RCC 7860 (cell line): ENCODE data around the gene ANXA8L1.
"Not testable (repeated sequence)": the region's sequence is repeated elsewhere in the genome, so short reads cannot be mapped to it uniquely, and the experiment has no call there.

Experiments used
- DNase-seq: peaks from one replicate; pipeline ENCODE4 v3.0.0-alpha.2; 2015; ENCODE audit warnings: low spot score
- FAIRE-seq: peaks from 2 replicates; lab custom pipeline; 2012; peaks lifted over from hg19 to GRCh38; lab: Jason Lieb, UNC

ANXA8L1 gene

GRCh38 chr10:46396441-46397279 is 21.1 kb downstream of the ANXA8L1 start:
- peak; percentile 88 for DNase-seq
- FAIRE-seq, result peak; percentile 100

- FAIRE-seq, result not testable (repeated sequence)
- DNase-seq, result peak; percentile 38
Observed at GRCh38 chr10:46397767-46398166, 22.2 kb downstream of the ANXA8L1 start.

- DNase-seq (peak; percentile 65), FAIRE-seq (peak; percentile 83)
Observed at GRCh38 chr10:46398212-46398886, 22.8 kb downstream of the ANXA8L1 start.

- DNase-seq, FAIRE-seq: not testable (repeated sequence)
Observed at GRCh38 chr10:46409556-46409955, 34.0 kb downstream of the ANXA8L1 start.

DNA sequence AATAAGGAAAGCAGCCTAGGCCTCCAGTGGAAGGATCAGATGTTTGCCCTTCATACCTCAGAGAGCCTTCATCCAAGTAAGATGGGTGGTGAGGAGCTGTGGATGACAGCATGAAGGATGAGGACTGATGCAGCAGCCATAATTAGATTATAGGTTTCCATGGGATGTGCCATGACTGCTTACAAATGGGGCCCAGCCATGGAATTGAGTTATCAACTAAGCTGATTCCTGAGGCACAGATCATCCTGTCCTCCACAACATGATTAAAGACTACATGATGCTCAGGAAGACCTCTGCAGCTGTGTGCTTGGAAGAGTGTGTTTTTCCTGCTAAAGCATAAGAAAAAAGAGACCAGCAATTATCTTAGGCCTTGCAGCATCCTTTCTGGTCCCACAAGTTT is 35.5 kb downstream of the ANXA8L1 start:
- not testable (repeated sequence) for DNase-seq, FAIRE-seq

GRCh38 chr10:46412665-46413064 is 37.1 kb downstream of the ANXA8L1 start:
- DNase-seq, FAIRE-seq: not testable (repeated sequence)

- not testable (repeated sequence) for FAIRE-seq
Observed at GRCh38 chr10:46415291-46415690, 39.7 kb downstream of the ANXA8L1 start.

DNA sequence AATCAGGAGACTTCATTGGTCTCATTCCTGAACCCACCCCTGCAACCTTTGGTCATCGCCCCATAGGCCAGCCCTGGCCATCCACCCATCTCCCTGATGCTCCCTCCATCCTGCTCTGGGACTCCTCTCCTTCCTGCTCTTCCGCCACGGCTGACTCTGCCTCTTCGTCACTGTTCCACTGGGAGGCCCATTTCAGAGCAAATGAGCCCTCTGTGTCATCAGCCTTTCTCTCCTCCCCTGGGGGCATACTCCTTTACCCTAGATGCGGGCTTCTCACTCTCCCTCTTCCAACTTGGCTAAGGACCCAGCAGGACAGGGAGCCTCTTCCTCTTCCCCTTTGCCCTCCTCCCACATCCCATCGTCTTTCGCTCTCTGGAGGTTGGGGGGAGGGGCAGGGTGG is 42.7 kb downstream of the ANXA8L1 start:
- DNase-seq, FAIRE-seq: not testable (repeated sequence)

More at GRCh38 chr10:46415291-46415690, 39.7 kb downstream of the ANXA8L1 start:
- DNase-seq, result not testable (repeated sequence)

- not testable (repeated sequence) for DNase-seq, FAIRE-seq
Observed at GRCh38 chr10:46419570-46420379, 44.2 kb downstream of the ANXA8L1 start.

- DNase-seq, FAIRE-seq: not testable (repeated sequence)
Observed at GRCh38 chr10:46423550-46423949, 48.0 kb downstream of the ANXA8L1 start.

GRCh38 chr10:46440942-46441341 is 65.4 kb downstream of the ANXA8L1 start:
- DNase-seq, FAIRE-seq: not testable (repeated sequence)
